Right ventricle myocardium superior (tissue), 1 donor: Measurements from ENCODE around the gene NTM. TPM values are rescaled to one million over a fixed set of nuclear protein-coding genes. Genes with fewer than 3 reads are reported as not detected.
"Not testable (repeated sequence)": the region's sequence is repeated elsewhere in the genome, so short reads cannot be mapped to it uniquely, and the experiment has no call there.

ENCODE experiments used
- ATAC-seq: fragments of 200-7000 bp; cut with Tn5 transposase; one replicate; pipeline ENCODE4 v1.9.1; 2020; ENCODE audit warnings: mild to moderate bottlenecking; ENCODE audit not compliant: poor library complexity
- DNase-seq: peaks from one replicate; pipeline ENCODE4 v3.0.0-alpha.2; 2020
- intact Hi-C: fragments of 100-400 bp; cut with DNase I; formaldehyde crosslinking; loops from one replicate; pipeline ENCODE4 v1.11.2; 2022
- total RNA-seq: library from RNA; stranded (reverse); fragmentation: NEBNext Ultra II Directional; extraction: Animal tissue kit (Norgen Biotek cat#: 25700); gene quantifications from one replicate; pipeline ENCODE4 v1.2.1, GENCODE V29; 2021
- donor health status: DM: no; HTN: yes; CAD: no; lungs with severe emphysema.

The NTM gene
- total RNA-seq, 1 donor from 2014 or later, result 1.5 TPM

- DNase-seq, result no peak
- intact Hi-C loops, result no loop called here
- no peak for ATAC-seq
Observed at GRCh38 chr11:131893988-131894387, 523.6 kb downstream of the NTM start.

GRCh38 chr11:131894615-131895544, 524.5 kb downstream of the NTM start:
- DNase-seq, result peak; percentile 57
- ATAC-seq, result no peak
- intact Hi-C loops, result no loop called here

GRCh38 chr11:131895865-131896264, 525.5 kb downstream of the NTM start:
- intact Hi-C loops, result no loop called here
- DNase-seq (no peak), ATAC-seq (no peak)

GRCh38 chr11:131896978-131897615, 526.7 kb downstream of the NTM start:
- intact Hi-C loops, result no loop called here
- no peak for DNase-seq
- ATAC-seq, result no peak

GRCh38 chr11:131897956-131898355, 527.5 kb downstream of the NTM start:
- no peak for DNase-seq
- ATAC-seq, result no peak
- intact Hi-C loops, result no loop called here

- ATAC-seq (no peak), DNase-seq (no peak)
- intact Hi-C loops, result no loop called here
Observed at GRCh38 chr11:131898949-131899348, 528.5 kb downstream of the NTM start.

- peak; percentile 72 for DNase-seq
- peak; percentile 91 for ATAC-seq
- intact Hi-C loops, result no loop called here
Observed at GRCh38 chr11:131899950-131900580, 529.6 kb downstream of the NTM start.

- DNase-seq, result no peak
- intact Hi-C loops, result no loop called here
- ATAC-seq, result no peak
Observed at GRCh38 chr11:131902421-131902820, 532.0 kb downstream of the NTM start.

GRCh38 chr11:131903074-131903473, 532.7 kb downstream of the NTM start:
- intact Hi-C loops, result no loop called here

GRCh38 chr11:131904756-131905155, 534.3 kb downstream of the NTM start:
- no peak for DNase-seq
- no peak for ATAC-seq
- intact Hi-C loops, result no loop called here

More at GRCh38 chr11:131903074-131903473, 532.7 kb downstream of the NTM start:
- DNase-seq (no peak), ATAC-seq (no peak)

GRCh38 chr11:131906963-131907362, 536.5 kb downstream of the NTM start:
- intact Hi-C loops, result no loop called here
- ATAC-seq (no peak), DNase-seq (no peak)

- DNase-seq (no peak), ATAC-seq (no peak)
- intact Hi-C loops, result no loop called here
Observed at GRCh38 chr11:131907371-131907770, 537.0 kb downstream of the NTM start.

GRCh38 chr11:131908316-131908715, 537.9 kb downstream of the NTM start:
- DNase-seq (no peak), ATAC-seq (no peak)
- intact Hi-C loops, result no loop called here

- ATAC-seq, result no peak
- intact Hi-C loops, result no loop called here
- no peak for DNase-seq
Observed at GRCh38 chr11:131909426-131910177, 539.2 kb downstream of the NTM start.

GRCh38 chr11:131910178-131910522, 539.7 kb downstream of the NTM start:
- intact Hi-C loops, result no loop called here
- DNase-seq, result no peak
- no peak for ATAC-seq

GRCh38 chr11:131910523-131911387, 540.3 kb downstream of the NTM start:
- intact Hi-C loops, result no loop called here
- ATAC-seq, result peak; percentile 58
- peak; percentile 51 for DNase-seq

GRCh38 chr11:131911388-131912032, 541.1 kb downstream of the NTM start:
- peak; percentile 68 for ATAC-seq
- intact Hi-C loops, DNase-seq: not testable (repeated sequence)

GRCh38 chr11:131912134-131912533, 541.7 kb downstream of the NTM start:
- no peak for DNase-seq
- intact Hi-C loops, result no loop called here
- no peak for ATAC-seq
